DMS53 (cell line): ENCODE results near the gene RUBCNL.
"Not testable (repeated sequence)": the region's sequence is repeated elsewhere in the genome, so short reads cannot be mapped to it uniquely, and the experiment has no call there.

Source experiments
- DNase-seq: peaks from one replicate; lab custom pipeline; 2025; lab: John Stamatoyannopoulos, UW

Gene RUBCNL, protein sequence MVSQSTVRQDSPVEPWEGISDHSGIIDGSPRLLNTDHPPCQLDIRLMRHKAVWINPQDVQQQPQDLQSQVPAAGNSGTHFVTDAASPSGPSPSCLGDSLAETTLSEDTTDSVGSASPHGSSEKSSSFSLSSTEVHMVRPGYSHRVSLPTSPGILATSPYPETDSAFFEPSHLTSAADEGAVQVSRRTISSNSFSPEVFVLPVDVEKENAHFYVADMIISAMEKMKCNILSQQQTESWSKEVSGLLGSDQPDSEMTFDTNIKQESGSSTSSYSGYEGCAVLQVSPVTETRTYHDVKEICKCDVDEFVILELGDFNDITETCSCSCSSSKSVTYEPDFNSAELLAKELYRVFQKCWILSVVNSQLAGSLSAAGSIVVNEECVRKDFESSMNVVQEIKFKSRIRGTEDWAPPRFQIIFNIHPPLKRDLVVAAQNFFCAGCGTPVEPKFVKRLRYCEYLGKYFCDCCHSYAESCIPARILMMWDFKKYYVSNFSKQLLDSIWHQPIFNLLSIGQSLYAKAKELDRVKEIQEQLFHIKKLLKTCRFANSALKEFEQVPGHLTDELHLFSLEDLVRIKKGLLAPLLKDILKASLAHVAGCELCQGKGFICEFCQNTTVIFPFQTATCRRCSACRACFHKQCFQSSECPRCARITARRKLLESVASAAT

DNA sequence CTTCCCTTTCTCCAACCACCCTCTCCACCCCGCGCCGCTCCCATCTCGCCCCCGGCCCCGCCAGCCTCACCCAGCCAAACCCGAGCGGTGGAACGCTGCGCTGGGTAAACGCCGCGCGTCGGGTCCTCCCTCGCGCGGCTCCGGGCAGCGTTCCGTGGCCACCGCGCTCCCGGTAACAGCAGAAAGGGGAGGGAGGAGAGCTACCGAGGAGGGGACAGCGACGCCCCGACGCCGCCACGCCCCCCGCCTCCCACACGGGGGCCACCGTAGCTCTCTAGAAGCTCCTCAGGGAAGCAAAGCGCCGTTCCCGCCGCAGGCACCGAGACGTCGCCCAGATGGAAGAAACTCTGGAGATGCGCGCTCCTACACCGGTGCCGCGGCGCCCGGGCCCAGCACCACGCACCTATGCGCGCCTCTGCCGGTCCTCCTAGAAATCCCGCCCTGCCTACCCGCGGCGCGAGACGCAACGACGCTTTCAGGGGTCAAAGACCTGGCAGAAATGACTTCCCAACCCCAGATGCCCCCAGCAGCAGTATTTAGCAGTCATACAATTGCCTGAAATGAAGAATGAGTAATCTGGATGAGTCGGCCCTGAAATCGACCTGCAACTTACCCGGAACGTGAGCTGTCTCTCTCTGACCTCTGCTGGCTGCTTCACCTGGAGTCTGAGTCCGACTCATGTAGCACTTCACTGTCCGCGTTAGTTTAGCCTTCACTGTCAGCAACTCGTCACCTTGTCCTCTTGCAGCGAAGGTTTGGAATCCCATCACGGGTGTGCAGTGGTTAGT is at the start of gene RUBCNL:
Gene RUBCNL (minus strand): TSS at position 189 of the 788 bp plus-strand sequence. CDS start 14,777 bp downstream, outside the sequence.
- peak; percentile 74 for DNase-seq

DNA sequence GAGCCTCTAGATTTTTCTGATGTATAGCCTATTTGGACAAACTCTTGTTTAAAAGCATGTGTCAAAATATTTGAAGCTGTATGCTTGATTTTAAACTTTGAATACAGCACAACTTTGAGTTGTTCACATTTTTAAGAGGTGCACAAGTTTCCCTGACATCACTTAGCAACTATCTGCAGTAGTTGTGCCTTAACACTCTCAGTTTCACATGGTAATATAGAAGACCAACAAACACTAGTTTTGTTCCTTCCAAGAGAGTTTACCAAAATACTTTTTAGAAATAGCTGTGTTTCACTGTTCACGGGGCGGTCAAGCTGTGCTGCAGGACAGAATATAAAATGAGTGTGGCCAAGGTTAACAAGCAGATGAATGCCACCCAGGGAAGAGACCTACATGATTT is 42.5 kb upstream of the RUBCNL start:
- not testable (repeated sequence) for DNase-seq

DNA sequence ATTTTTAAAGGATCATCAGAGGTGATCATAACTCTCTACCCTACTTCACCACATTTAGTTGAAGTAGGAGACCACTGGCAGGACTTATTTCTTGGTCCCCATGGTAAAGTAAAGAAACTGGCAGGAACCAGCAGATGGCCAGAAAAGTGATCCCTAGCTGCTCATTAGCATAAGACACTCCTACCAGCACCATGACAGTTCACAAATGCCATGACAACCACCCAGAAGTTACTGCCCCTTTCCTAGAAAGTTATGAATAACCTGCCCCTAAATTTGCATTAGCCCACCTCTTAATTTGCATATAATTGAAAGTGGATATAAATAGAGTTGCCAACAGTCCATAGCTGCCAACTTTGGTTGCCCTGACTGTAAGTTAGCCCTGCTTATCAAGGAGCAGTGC is 18.4 kb upstream of the RUBCNL start:
- peak; percentile 11 for DNase-seq

DNA sequence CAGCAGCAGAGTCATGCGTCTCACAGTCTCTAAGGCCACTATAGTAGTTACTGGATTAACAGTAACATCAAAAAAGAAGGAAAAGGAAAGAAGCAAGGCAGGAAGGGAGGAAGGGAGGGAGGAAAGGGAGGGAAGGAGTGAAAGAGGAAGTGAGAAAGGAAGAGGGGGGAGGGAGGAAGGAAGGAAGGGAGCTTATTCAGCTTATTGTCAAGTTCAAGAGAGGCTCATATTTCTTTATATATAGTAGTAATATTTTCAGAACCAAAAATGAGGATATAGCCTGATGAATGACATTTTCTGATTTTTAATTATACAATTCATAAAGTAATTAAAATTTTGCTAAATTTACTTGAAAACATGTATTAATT is 17.7 kb upstream of the RUBCNL start:
- DNase-seq = no peak

DNA sequence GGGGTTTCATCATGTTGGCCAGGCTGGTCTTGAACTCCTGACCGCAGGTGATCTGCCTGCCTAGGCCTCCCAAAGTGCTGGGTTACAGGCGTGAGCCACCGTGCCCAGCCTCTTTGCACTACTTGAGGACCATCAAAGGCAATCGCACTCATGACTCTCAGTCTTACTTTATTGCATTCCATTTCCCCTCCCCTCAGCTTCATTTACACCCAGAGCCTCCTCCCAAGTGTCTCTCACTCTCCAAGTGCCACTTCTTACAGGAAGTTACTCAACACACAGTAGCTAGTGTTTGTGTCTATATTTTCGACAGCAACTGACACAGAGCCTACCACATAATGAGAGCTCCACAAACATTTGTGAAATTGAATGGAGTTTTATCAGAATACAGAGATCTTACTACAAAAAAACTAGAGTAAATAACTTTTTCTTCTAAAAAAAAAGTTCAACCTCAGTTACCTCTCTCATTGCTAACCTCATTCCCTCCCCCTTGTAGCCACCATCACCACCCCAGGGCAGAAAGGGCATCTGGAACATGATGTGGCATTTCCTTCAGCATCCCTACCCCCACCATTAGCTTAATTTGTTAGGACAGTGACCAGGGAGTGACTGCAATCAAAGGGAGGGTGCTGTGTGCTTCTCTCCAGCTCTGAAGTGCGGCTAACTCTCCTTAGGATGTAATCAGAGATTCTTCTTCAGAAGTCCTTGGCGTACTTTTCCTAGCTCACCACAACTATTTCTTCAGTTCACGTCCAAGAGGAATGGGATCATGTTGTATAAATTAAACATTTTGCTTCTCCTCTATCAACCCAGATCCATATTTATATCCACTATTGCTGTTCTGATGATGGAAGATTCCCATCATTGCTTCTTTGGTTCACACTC is 17.0 kb upstream of the RUBCNL start:
- DNase-seq = no peak

DNA sequence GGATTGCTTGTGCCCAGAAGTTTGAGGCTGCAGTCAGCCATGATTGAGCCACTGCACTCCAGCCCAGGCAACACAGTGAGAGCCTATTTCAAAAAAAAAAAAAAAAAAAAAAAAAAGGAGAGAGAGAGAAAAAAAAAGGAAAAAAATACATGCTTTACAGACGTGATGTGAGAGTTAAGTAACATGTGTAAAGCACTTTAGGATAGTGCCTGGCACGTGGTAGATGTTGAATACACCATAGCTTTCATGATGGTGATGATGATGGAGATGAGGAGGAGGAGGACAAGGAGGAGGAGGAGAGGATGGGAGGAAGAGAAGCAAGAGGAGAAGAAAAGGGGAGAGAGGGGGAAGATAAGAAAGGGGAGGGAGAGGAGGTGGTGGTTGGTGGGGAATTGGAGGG is 15.1 kb upstream of the RUBCNL start:
- no peak for DNase-seq

DNA sequence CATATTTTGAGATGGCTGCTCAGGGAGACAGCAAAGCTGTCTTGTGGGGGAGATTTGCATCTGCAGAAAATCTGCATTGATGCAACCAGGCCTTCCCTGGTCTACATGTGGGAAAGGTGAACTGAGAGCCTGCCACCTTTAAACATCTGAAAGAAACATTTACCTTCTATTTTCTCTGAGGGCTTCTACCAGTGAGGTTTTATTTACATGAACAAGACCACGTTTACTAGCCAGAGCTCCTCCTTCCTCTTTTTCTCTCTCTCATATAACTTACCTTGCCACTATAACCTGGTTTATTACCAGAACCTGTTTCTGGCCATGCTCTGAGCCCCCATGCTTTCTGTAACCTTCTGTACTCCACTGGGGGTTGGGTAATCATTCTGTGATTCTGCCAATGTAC is 14.4 kb upstream of the RUBCNL start:
- no peak for DNase-seq

DNA sequence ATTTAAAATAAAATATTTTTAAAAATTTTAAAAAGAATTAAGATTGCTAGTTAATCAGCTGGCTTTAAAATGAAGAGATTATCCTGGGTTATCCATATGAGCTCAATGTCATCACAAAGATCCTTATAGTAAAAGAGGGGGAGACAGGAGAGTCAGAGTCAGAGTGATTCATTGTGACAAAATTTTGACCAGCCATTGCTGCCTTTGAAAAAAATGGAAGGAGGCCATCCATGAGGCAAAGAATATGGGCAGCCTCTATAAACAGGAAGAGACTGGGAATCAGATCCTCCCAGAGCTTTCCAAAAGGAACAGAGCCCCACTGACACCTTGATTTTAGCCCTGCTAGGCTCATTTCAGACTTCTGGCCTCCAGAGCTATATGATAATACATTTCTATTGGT is 9.3 kb upstream of the RUBCNL start:
- no peak for DNase-seq

DNA sequence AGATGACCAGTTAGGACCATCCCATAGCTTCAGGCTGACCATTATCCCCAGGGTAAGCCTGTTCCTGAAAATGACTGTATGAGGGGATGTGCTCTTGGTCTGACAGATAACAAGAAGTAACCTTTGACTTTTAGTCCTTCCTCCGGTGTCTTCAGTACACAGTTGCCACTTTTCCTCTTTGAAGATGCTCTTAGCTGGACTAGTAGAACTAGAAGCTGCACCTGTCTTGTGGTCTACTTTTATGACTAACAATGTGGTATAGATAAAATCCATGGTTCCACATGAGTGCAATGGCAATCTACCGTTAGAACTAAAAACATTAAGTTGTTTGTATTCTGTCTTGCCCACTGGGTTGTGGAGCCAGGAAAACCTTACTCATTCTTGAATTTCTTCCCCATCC is 5.9 kb upstream of the RUBCNL start:
- DNase-seq = peak; percentile 5

DNA sequence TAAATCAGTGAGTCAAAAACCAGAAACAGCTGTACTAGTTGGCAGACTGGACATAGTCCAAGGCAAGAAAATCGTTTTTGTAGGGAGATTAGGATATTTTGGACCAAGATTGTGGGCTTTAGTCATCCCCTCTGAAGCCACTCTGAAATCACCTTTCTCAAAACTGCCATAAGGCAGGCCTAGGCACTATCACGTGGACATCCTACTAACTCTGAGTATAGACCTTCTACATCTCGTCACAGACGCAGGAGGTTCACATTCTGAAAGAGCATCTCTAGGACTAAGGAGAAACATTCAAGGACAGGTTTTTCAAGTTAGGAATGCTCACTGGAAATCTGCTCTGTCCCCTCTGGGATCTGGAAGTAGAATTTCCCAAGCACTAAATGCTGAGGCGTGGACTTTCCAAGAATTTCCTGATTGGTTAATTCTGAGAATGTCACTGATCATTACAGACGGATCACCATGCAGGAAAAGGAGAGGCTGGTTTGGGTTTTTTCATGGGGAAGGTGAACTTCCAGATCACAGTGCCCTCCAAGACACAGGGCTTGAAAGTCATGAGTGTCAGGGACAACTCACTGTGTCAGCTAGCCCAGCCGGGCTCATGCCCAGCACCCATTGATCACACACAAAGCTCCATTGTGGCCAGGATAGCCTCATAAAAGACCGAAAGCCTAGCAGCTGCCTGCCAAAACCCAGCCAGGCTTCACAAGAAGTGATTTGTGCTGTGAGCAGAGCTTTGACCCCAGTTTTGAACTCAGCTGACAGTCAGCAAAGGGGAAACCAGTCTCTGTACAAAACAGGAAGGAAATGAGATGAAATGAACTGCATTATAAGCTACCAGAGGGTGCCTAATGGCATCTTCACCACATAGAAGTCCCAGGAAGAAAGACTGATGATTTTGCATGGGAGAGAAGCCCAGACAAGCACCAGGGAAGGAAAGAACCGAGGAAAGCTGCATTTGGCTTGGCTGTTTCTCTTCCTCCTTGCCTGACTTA is 2.7 kb upstream of the RUBCNL start:
- DNase-seq = no peak

DNA sequence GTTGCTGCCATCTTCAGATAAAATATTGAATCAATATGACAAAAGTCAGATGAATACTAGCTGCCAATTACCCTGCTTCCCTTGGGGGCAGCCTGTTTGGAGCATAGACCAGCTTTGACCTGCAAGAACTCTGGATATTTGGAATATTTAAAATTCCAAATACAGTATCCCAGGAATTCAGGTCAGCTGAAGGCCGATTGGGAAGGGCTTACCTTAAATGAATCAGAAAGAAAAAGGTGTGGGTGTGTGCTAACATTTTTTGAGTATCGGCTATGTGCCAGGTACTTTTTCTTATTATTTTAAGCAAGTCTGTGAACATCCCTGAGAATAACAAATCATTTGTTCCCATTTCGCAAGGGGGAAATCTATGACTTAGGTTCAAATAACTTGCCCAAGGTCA is 1.8 kb upstream of the RUBCNL start:
- no peak for DNase-seq

DNA sequence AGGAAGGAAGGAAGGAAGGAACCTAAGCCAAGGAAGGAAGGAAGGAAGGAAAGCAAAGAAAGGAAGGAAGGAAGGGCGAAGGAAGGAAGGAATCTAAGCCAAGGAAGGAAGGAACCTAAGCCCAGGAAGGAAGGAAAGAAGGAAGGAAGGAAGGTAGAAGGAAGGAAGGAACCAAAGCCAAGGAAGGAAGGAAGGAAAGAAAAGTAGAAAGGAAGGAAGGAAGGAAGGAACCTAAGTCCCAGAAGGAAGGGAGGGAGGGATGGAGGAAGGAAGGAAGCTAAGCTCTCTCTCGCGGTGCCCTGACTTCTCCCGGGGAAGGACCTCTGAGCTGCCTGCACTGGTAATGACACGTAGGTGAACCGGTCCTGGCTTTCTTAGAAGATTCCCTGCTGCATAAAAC is 1.3 kb upstream of the RUBCNL start:
- no peak for DNase-seq

DNA sequence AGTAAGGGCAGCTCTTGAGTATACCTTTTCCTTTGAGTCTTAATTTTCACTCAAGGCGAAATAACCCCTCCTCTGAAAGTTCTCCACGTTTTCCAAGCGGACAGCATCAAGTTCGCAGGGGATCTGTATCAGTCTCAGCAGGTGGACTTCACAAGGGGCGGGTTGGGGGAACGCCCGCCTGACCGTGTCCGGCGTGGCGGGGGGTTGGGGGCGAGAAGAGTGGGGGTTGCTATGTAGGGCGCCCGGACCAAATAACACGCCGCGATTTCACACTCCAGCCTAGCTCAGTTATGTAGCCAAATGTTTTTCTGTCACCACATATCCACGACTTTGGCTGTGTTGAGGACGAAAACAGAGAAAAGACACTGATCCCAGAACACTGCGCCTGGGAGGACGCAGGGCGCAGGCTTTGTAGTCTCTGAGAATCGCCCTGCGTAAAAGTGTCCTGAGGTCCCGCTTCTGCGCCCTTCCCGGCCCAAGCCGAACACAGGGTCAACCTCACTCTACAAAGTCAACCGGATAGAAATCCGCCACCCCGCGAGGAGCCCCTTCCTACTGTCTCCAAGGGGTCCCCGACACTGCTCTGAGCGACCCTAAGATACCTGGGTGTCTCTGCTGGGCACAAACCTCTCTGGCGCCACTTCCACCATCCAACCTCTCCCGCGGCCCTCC is 524 bp downstream of the RUBCNL start:
- no peak for DNase-seq

DNA sequence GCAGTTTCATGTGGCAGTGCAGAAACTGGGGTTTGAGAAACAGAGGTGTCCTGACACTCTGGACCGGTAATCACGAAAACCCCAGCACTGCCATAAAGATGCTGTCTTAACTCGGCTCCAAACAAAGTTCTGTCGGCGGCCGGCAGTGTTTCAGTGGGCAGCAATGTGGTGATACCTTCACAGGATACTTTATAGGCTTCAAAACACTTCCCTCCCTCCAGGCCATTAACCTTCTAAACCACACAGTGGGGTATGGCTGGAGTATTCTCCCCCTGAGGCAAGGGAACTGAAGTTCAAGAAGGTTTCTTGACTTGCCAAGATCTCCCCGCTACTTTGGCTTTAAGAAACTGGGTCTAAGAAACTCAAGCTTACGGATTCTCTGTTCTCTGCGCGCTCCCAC is 1.1 kb downstream of the RUBCNL start:
- DNase-seq = no peak

DNA sequence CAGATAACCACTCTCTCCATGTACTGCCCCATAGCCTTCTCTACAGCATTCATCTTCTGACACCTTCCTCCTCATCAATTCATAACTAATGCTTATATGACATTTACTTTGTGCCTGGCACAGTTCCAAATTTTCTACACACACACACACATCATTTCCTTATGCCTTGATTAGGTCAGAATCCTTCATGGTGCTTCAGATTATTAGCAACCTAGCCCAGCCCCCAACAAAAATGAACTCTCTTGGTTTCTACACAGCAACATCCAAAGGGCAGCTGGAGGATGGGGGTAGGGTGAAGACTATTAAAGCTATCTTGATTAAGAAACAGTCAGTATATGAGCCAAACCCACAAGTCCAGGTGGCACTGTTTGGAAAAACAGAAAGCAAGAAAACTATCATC is 3.7 kb downstream of the RUBCNL start:
- no peak for DNase-seq

DNA sequence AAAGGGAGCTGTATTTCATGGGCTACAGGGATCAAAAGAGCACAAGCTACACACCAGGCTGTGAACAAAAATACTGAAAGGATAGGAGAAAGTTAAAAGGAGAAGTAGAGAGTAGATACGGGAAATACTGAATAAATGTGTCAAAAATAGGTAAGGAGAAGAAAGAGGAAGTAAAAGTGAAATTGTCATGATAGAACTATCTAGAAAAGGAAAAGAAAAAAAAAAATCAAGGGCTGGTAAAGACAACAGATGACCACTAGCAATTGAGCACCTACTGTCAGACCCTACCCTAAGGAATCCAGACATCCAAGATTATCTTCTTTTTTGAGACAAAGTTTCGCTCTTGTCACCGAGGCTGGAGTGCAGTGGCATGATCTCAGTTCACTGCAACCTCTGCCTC is 4.8 kb downstream of the RUBCNL start:
- no peak for DNase-seq

DNA sequence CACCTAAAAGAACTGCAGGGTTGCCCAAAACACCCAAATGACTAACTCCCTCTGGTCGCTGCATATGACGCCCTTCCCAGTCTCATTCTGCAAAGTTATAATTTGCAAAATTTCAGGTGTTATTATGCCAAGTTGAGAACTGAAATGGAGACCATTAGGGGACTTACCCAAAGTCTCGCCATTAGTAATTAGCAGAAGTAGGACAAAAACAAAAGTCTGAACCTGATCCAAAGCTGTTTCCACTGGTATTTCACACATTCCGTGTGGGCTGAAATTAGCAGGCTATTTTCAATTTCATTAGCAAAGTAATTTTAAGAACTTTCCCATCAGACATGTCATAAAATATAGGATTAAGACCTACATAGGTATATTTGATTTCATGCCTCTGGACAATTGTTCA is 6.8 kb downstream of the RUBCNL start:
- no peak for DNase-seq

DNA sequence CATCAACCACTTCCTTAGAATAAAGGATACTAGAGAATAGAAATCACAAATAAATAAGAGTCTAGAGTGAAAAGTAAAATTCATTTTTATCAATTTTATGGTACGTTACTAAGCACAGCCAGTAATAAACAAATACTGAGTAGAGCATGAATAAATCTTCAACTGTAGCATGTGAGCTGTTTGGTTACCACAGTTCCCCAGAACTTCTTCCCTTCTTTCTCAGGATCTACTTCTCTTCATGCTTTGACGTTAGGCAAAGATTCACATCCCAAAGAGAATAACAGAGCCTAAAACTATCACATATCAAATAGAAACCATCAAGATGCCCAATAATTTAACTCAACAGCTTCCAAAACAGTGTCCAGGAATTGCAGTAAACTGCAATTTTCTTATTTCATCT is 7.4 kb downstream of the RUBCNL start:
- DNase-seq = no peak

DNA sequence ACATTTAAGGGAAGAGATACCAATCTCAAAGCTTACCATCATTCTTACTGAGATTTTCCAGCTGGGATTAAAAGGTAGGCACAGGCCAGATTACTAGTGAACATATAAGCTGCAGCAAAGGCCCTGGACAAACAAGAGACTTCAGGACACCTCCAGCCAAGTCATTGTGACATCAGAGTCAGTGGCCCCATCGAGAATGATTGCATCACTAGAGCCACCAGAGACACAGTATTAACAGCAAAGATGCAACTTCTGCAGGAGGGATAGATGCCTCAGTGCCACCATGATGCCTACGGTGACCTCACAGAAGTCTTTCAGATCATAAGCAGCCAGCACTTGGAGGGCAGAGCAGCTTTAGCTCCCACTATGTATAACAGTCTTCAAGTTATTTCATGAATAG is 8.6 kb downstream of the RUBCNL start:
- no peak for DNase-seq

DNA sequence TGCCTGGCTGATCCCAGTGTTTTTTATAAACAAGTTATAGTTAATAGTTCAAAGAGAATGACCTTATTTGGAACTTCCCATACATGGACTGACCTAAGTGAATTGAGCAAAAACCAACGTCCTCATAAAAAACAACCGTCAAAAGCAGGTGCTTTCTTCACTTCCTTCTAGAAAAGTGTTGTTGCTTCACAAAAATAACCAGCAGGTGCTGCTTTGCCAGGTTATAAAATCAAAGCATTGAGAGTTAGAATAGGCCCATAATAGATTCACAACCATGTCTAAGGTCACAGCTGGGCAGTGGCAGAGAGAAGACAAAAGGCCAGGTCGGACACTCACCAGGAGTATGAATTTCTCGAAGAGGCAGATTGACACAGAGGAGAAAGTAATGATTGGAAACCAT is 9.5 kb downstream of the RUBCNL start:
- DNase-seq = no peak
